Esophagus mucosa (tissue), 1 donor: Measurements from ENCODE around the gene FNDC3B. TPM values are rescaled to one million over a fixed set of nuclear protein-coding genes. Genes with fewer than 3 reads are reported as not detected.

Experiments used
- ATAC-seq: fragments of 200-7000 bp; cut with Tn5 transposase; one replicate; pipeline ENCODE4 v1.9.1; 2020
- total RNA-seq: library from RNA; stranded (reverse); gene quantifications from one replicate; pipeline ENCODE4 v1.2.4, GENCODE V29; 2023
- donor health status: DM: yes; HTN: yes; CAD: no.

Gene FNDC3B
- total RNA-seq, 1 donor from 2014 or later = 19.9 TPM

DNA sequence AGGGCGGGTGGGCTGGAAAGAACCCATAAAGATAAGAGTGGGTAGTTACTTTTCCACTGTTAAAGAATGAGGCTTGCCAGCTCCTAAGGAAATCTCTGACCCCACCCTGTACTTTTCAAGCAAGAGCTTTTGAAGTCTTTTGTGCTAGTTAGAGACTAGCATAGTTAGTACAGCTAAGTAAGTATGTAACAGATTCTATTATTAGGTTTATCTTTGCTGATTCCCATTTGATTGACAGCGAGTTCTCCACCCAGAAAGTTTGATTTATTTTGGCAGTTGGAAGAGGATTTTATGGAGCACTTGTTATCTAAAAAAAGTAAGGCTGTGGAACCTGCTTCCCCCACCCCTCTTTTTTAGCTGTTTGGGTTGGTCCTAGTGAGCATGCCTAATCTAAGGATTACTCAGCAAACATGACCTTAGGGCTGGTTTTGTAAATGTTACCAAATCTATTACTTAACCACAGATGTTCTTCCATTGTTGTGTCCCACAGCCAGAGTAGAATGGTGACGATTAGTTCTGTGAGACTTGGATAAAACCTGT lies 57.6 kb downstream of the FNDC3B start:
- ATAC-seq = peak; percentile 56

DNA sequence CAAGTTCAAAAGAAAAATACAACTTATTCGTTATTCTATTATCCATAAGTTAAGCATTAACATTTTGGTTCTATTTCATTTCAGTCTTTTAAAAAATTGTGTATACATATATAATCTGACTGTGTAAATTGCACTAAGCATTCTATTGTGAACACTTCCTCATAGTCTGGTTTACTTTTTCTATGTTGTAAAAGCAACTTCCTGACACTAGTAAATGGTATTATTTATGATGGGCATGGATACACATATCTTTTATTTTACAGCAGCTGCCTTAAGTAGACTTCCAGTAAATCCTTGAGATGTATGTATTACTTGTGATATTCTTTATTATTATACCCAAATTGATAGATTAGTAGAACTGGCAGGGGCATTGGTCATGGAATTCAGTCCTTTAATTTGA lies 58.2 kb downstream of the FNDC3B start:
- no peak for ATAC-seq

DNA sequence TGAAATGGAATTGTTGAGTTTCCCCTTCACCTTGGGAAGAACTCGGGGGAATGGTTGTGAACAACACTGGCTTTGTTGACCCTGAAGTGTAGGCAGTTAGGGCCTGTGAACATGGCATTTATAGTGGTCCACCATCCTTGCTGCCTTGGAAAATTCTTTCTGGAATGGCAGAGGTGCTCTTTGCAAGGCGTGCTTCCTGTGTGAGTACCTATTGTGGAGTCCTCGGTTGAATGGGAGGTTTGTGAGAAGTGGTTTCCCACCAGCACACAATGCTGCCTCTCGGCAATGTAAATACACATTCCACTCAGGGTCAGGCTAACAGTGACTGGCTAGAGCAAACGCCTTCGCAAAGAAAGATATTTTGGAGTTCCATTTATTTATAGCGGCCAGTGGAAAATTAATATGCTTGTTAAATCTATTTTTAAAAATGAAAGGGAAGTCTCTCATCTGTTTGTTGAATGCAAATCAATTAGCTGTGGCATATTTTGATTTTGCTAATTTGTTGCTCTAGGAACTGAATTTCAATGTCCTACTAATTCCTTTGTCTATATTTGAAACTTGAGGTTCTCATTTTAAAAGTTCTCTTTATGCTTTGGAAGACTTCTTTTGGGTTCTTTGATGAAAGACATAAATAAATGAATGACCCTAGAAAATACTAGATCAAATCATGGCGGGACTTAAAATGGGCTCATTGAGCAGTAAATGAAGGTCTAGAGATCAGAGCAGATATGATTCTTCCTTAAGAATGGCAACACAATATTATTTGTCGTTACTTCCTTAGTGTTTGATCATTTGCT lies 59.5 kb downstream of the FNDC3B start:
- ATAC-seq = no peak

DNA sequence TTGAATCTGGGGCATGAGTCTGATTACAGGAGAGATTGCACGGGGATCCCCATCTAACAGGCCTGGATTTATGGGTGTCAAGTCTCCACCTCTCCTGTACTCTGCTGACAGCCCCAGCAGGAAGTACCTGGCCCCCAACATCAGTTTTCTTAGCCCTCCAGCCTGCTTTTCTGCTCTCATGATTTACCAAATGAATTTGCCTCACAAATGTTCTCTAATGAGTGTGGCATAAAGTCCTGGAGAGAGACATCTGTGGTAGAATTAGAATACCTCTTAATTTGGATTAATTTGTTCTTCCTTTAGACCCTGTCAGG lies 60.1 kb downstream of the FNDC3B start:
- ATAC-seq = no peak

DNA sequence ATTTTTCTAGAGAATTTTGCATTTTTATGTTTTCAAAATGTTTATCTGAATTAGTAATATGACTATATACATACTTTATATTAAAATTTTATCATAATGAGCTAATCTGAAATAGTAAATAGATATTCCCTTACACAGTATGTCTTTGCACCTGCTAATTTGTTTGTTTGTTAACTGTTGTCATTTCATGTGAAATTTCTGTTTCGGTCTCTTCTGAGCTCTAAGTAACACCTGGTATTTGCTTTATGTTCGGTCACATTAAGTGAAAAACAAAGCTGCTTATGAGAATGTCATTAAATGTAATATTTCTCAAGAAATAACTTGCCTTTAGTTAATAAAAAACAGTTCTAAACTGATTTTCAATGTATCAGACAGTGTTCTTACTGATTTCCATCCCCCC lies 61.1 kb downstream of the FNDC3B start:
- ATAC-seq = no peak

DNA sequence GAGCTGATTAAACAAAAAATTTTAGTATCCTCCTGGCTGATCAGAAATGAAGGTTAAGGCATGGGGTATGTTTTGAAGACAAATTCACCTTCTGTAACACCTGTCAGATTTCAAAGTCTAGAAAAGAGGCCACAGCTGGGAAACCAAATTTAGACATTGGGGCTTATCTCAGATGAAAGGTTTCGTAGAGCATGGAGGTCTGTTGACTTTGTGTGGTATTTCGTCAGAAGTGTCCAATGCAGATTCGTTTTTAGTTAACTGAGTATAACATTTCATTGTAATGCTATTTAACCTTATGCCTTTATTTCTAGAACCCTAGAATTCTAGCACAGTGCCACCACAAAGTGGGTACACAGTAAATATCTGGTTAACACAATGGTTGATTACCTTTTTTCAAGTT lies 61.7 kb downstream of the FNDC3B start:
- no peak for ATAC-seq

DNA sequence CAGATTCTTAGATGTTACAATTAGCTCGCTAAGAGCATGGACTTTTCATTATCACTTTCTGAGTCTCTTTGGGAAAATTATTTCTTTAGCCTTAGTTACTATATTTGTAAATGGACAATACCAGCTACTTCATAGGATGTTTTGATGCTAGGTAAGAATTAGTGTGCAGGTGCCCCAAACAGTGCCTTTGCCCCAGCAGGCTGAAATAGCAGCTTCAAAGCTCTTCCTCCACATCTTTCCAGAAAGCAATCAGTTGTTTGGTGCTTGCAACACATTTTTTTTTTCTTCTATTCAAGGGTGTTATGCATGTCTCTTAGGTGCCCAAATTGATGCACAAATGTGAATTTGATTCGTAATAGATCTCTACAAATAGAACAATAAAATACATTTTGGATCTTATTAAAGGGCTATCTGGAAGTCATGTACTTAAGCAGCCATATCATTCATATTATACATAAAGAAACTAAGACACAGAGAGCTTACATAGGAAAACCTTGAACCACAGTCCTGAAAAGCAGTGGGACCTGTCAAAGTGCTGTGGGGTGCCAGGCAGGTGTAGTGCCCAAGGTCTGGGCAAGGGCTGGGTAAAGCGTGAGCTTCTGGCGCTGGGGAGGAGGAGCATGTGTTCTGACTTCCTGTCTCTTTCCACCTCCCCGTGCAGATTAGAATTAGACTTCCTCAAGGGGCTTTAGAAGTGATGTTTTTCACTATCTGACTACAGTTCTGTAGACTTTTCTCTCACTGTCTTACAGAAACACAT lies 62.9 kb downstream of the FNDC3B start:
- peak; percentile 49 for ATAC-seq

DNA sequence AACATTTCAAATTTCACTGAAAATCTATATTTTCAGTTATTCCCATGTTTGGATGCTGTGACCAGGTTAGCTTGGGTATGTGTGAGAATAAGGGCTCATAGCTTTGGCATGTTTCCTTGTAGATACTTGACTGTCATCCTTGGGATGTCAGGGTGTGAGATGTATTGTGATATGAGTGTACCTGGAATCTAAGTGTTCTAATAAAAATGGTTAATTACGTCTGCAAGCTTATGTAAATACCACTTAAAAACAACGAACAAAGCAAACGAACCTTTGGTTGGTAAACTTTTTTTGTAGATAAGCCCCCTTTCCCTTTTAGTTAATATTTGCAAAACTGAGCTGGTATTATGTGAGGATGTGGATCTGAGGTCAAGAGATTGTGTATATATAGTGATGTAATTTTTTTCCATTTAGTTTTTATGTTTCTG lies 63.5 kb downstream of the FNDC3B start:
- no peak for ATAC-seq

DNA sequence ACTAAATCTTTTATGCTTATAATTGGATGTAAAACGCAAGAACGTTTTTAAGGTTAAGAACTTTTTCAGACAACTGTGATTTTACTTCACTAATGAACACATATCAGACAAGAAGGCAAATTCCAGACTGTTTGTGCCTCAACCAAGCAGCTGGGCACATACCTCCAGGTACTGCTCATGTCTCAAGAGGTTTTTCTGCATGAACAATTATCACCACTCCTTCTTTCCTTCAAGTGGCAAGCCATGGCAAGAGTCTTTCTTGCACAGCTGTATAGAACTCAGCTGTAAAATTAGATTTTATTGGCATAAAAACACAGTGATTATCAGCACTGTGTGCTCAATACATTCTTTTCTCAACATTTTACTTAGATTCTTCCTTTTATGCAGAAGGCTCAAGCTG lies 64.3 kb downstream of the FNDC3B start:
- ATAC-seq = peak; percentile 89

DNA sequence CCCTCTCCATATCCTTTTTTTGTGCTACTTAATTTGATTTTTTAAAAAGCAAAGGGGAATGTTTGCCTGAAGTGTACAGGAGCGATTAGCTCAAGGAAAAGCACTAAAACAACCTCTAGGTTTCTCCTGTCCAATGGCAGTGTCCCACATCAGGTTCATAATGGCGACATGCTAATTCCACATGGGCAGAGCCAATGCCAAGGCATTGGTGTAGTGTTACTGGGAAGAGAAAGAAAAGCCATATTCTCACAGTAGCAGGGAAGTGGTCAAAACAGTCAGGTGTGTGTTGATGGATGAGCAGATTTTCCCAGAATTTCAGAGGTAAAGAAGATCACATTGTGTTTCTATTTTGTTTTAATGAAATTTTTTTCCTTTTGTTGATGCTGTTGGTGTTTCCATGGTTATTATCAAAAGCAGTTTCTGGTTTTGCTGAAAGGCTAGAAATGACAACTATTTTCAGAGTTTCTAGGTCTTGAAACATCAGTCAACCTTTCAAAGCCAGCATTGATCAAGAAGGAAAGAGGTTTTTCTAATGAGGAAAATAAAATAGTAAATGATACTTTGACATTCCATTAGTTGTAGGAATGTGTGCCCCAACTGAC lies 65.2 kb downstream of the FNDC3B start:
- ATAC-seq = no peak

DNA sequence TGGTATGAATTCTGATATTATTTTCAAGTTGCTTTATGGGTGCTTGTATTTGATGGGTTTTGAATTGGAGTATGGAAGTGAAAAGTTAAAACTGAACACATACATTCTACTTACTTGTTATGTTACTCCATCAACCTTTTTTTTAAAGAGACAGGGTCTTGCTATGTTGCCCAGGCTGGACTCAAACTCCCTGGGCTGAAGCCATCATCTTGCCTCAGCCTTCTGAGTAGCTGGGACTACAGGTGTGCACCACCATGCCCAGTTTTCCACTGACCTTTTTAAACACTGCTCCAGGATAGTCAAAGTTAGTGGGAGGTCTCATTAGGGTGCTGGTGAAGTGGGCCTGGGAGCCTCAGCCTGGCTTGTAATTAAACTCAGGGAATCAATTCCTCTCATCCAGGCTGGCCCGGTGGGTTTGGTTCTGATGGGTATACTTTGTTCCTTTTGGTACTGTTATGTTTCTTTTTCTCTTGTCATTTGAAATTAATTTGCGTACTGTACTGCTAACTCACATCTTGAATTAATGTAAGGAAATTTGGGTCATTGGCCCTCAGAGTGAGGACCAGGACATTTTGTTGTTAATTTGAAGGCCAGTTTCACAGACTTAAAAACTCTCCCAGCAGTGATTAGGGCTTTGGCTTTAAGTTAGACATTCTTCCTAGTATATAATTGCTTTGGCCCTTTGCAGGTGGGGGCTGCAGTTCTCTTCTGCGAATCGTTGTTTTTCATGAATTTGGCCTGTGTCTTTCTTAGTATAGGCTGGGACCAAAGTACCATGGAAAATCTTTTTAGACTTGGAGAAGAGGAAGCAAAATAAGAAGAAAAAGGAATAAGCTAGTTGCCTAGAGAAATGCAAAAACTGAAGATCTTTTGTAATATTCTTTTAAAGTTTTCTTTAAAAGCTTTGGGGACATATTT lies 66.9 kb downstream of the FNDC3B start:
- ATAC-seq = no peak

DNA sequence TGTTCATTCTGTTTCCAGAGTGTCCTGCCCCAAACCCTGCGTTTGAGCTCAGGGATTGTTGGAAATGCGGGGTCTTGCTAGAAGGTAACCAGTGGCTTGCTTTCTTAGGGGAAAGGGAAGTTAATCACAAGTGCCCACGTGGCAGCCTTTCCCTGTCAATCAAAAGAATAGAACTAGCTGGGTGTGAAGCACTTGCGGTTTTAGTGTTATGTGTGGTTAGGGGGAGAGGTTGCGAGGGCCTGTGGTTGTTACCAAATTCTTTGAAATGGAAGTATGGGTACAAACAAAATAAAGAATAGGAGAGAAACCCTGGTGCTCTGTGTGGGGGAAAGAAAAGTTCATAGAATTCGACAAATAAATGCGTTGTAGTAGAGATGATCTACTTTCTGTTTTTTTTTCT lies 67.6 kb downstream of the FNDC3B start:
- ATAC-seq = no peak

DNA sequence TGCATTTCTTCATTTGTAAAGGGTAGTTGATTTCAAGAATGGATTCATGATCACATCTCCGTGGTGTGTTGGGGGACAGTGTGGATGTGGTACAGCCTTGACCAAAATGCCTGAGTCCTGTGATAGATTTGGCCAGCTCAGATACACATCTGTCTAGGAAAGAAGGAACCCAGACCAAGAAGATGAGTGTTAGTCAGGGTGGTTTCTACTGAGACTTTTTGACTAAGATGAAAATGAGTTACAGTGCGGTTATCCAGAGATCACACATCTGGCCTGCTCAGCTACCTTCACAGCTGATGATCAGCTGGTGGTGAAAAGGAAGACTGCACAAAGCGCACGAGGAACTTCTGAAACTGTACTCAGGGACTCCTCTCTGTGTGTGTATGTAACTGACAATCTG lies 68.0 kb downstream of the FNDC3B start:
- no peak for ATAC-seq

DNA sequence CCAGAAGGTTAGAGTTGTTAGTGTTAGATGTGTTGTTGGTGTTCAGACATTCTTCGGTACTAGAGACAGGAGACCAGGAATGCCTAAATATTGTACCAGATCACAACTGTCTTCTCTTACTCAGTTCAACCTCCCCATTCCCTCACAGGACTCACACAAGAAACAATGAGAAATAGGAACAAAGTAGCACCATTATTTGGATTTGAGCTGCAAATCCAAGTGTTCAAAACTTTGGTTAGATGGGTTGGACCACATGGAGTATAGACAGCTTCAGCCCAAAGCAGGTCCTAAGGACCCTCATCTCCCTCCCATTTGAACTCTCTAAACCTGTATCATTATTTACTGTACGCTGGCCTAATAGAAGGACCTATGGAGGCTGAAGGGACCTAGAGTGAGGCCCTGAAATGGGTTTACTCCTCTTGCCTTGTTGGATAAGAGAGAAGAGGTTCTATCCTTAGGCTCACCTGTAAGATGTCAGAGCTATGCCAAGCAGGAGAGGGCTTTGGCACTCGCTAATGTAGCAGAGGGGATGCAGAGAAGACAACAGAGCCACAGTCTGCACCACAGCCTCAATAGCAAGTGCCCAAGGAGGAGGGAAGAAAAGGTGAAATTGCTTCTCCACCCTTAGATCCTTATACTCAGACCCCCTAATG lies 70.9 kb downstream of the FNDC3B start:
- no peak for ATAC-seq

DNA sequence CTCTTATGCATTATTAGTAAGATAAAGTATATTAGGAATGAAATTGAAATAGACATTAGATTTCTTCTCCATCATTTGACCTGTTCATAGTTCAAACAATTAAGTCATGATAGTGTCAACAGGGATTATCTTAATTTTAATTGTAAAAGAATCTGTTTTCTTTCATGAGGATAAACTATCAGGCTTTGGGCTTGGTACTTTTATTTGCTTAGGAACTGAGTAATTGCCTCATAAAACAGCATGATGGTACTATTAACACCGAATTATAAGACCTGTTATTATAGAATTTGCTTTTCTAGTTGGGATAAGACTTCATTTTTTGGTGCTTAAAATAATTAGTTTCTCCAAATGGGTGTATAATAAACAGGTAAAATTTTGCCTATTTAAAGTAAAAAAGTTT lies 71.8 kb downstream of the FNDC3B start:
- ATAC-seq = no peak

DNA sequence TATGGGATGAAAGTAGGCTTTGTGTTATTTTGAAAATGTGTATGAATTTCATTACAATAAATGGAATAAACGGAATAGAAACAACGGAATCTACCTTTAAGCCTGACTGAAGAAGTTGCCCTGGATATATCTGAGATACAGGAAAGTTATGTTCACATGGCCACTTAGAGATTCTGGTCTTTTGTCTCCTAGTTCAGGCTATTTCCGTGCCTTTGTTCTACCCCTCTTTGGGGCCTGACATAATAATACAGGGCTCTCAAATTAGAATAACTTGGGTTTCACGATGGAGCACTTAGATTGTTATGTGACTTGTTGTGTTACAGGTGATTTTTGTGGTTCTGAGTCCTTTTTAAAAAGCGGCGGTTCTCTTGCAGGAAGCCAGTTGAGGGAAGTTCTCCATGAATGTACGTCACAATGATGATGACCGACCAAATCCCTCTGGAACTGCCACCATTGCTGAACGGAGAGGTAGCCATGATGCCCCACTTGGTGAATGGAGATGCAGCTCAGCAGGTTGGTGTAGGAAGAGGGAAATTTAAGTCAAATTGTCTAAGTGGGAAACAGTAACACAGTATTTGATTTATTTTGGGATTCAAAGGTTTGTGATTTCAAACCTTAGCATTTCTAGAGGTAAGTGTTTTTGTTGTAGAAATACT lies 72.8 kb downstream of the FNDC3B start:
- ATAC-seq = no peak

DNA sequence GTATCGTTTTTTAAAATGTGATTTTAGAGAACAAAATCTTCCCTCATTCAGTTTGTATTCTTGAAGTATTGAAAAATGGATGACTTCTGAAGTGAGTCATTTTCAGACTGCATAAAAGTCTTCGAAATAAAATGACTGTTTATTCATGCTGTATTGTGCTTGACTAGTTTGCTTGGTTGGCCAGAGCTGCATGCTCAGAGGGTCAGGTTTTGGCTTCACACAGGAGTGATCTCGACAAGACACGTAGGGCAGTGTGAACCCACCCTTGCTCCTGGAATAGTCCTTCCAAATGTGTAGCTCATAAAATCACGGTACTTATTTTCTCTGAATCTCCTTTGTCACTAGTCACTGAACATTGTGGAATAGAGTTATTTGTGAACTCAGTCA lies 73.3 kb downstream of the FNDC3B start:
- ATAC-seq = no peak

DNA sequence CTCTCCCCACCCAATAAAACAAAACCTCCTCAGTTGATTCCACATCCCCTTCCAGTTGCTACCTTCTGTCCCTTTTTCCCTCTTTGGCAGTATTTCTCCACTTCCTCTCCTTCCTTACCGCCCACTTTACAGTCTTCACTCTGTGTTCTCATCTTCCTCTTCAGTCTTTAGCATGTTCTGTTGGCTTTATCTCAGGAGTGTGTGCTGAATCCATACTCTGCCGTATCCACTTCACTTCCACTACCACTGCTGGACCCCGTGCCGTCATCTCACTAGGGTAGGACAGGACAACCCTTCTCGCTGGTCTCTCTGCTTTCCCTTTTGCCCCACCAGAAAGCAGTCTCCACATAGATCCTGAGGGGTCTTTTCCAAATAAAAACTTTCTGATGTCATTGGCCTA lies 74.3 kb downstream of the FNDC3B start:
- no peak for ATAC-seq

DNA sequence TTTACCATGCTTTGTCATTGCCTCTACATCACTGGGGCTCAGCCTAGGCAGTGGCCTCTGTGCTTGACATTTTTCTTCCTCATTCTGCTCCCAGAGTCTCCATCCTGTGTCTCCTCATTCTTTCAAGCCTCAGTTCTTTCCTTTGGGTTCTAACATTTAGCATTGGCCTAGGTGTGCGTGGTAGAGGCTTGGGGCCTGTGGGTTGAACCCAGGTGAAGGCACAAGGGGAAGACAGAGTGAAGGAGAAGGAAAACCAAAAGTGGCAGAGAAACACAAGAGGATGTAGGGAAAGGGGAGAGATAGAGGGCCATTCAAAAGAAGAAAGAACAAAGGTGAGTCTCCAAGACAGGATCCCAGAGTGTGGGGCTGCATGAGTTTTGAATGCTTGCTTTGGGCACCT lies 75.7 kb downstream of the FNDC3B start:
- no peak for ATAC-seq

DNA sequence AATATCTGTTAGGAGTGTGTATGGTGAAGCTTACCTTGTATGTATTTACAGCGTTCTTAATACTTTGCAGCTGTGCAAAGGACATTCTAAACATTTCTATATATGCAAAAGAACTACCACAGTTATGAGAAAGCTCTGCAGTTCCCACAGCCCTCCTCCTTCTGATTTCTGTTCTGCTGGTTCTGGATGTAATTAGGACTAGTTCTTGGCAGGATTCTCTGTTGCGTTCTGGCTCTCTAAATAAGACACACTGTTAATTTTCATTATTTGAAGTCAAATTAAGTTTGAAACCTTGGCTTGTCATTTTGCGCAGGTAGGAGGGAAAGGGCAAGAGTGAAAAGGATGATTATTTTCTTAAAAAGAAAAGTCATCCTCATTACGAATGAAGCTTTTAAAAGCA lies 76.4 kb downstream of the FNDC3B start:
- ATAC-seq = no peak

DNA sequence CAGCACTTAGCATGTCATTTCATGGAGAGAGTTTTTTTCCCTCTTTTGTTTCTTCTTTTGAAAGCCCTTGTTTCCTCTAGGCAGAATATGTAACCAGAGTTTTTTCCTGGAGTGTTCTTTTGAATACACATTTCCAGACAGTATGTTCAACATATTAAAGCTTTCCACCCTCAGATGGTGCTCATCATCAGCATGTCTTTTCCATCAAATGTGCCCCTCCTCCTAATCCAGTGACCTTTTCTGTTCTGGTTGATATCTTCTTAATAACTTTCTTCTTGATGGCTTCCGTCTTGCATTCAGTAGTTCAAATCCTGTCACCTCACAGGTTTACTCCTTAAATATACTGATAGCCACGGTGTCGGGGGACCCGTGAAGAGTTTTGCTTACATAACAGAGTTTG lies 78.6 kb downstream of the FNDC3B start:
- no peak for ATAC-seq
